SKM-1 treated with dmso at 0.1 percent for 144 hours (cell line): Measurements from ENCODE around the gene AMY1A.
"Not testable (repeated sequence)": the region's sequence is repeated elsewhere in the genome, so short reads cannot be mapped to it uniquely, and the experiment has no call there.

Experiments
- DNase-seq: peaks from one replicate; lab custom pipeline; 2025; ENCODE audit not compliant: unreplicated experiment; lab: John Stamatoyannopoulos, UW

The AMY1A gene

GRCh38 chr1:103655460-103655859 is at the start of gene AMY1A:
Gene AMY1A (plus strand): TSS chr1:103655760. CDS start chr1:103656331, 571 bp downstream.
- not testable (repeated sequence) for DNase-seq

- no peak for DNase-seq
Observed at GRCh38 chr1:103616362-103616761, 39.2 kb upstream of the AMY1A start.

GRCh38 chr1:103616994-103617477 is 38.5 kb upstream of the AMY1A start, which contains the start of gene AMY2A:
Gene AMY2A (plus strand): TSS chr1:103617427. CDS start chr1:103617441, 14 bp downstream.
- DNase-seq, result not testable (repeated sequence)

- not testable (repeated sequence) for DNase-seq
Observed at GRCh38 chr1:103627436-103627835, 28.1 kb upstream of the AMY1A start.

- not testable (repeated sequence) for DNase-seq
Observed at GRCh38 chr1:103641194-103641593, 14.4 kb upstream of the AMY1A start.

- DNase-seq, result not testable (repeated sequence)
Observed at GRCh38 chr1:103643908-103644307, 11.7 kb upstream of the AMY1A start.

GRCh38 chr1:103650305-103650704 is 5.3 kb upstream of the AMY1A start:
- not testable (repeated sequence) for DNase-seq

- DNase-seq, result not testable (repeated sequence)
Observed at GRCh38 chr1:103650889-103651288, 4.7 kb upstream of the AMY1A start.

GRCh38 chr1:103654133-103654532 is 1.4 kb upstream of the AMY1A start:
- DNase-seq, result not testable (repeated sequence)

GRCh38 chr1:103676335-103676734 is 20.8 kb downstream of the AMY1A start:
- not testable (repeated sequence) for DNase-seq

GRCh38 chr1:103696110-103696509 is 40.5 kb downstream of the AMY1A start, which contains the start of gene AMY1B:
Gene AMY1B (minus strand): TSS chr1:103696210. CDS start chr1:103695639, 571 bp downstream.
- DNase-seq, result not testable (repeated sequence)

- not testable (repeated sequence) for DNase-seq
Observed at GRCh38 chr1:103697430-103697829, 41.9 kb downstream of the AMY1A start.

GRCh38 chr1:103700669-103701068 is 45.1 kb downstream of the AMY1A start:
- DNase-seq, result not testable (repeated sequence)

GRCh38 chr1:103701256-103701655 is 45.7 kb downstream of the AMY1A start:
- not testable (repeated sequence) for DNase-seq

GRCh38 chr1:103707670-103708069 is 52.1 kb downstream of the AMY1A start:
- not testable (repeated sequence) for DNase-seq

GRCh38 chr1:103710381-103710780 is 54.8 kb downstream of the AMY1A start:
- DNase-seq, result not testable (repeated sequence)
